WI38 (cell line): ENCODE measurements around the gene KIF1A.

Source experiments
- H3K4me3 ChIP-seq: 2 replicates; pipeline ENCODE4 v1.5.1; 2011; ENCODE audit warnings: low read depth, mild to moderate bottlenecking, control low read depth, low read length
- CTCF ChIP-seq: IDR thresholded peaks from 2 replicates; pipeline ENCODE4 v1.5.1; 2012; ENCODE audit warnings: low read depth, mild to moderate bottlenecking, control low read depth, low read length

Gene KIF1A

GRCh38 chr2:240757086-240757614, 62.9 kb downstream of the KIF1A start:
- TF ChIP-seq CTCF, result no peak
- H3K4me3 ChIP-seq, result no peak overlapping the region

GRCh38 chr2:240752209-240752608, 67.8 kb downstream of the KIF1A start:
- H3K4me3 ChIP-seq, result no peak overlapping the region
- no peak for TF ChIP-seq CTCF

DNA sequence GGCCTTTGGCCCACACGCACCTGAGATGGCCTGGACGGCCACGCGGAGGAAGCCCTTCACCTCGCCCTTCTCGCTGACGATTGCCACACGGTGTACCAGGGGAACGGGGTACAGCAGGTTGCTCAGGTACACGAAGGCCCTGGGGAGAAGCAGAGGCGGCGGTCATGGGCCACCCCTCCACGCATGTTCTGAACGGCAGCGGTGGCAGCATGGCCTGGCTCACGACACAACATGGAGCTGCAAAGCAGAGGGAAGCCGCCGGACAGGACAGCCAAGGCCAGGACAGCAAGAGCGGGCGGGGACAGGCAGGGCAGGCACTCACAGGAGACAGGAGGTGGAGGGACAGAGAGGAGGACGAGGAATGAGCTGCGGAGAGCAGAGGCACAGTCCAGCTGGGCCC, 69.6 kb downstream of the KIF1A start:
- H3K4me3 ChIP-seq, result no peak overlapping the region
- TF ChIP-seq CTCF, result no peak

DNA sequence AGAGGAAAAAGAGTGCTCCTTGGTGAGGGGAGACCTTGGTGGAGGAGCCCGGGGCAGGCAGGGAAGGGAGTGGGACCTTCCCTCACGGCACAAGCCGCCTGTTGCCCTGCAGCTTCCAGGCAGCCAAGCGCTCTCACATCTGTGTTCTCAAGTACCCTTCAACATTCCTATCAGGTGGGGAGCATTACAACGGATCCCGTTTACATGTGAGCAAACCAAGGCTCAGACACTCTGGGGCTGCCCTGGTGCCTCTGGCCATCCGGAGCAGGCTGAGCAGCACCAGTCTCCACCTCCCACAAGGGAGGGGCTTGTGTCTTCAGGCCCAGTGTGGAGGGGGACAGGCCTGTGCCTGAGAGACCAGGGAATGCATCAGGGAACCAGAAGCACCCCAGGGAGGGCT, 70.5 kb downstream of the KIF1A start:
- no peak for TF ChIP-seq CTCF
- no peak overlapping the region for H3K4me3 ChIP-seq

GRCh38 chr2:240747256-240747655, 72.8 kb downstream of the KIF1A start:
- no peak overlapping the region for H3K4me3 ChIP-seq
- no peak for TF ChIP-seq CTCF

DNA sequence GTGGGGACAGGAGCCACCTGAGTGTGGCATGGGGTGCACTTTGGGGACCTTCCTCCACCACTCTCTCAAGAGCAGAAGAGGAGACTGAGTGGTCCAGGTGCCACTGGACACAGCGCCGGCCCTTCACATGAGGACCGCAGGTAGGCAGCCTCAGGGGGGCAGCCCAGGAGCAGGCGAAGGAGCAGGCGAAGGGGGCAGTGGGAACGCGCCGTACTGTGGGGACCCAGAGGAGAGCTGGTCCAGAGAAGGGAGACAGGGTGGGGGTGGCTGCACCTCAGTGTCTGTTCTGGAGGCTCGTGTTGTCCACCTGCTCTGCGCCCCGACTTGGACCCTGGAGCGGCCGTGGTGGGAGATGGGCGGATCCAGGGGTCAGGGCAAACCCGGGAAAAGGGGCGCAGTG, 73.3 kb downstream of the KIF1A start:
- no peak for TF ChIP-seq CTCF
- no peak overlapping the region for H3K4me3 ChIP-seq

DNA sequence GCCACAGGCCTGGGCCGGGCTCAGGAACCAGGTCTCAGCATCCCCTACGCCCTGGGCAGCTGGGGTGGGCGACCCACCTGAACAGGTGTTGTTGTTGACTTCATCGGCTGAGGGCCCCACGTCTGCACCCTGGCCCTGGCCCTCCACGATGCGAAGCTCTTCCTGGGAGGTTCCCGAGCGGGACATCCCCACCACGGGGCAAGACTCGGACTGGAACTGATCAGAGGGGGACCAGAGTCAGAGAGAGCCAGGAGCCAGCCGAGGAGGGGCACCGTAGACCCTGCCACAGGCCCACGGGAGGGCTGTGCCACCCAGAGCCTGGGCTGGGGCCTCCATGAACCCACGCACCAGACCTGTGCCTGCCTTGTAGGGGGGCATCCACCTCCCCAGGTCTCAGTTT, 74.1 kb downstream of the KIF1A start:
- H3K4me3 ChIP-seq, result no peak overlapping the region
- TF ChIP-seq CTCF, result no peak
